ENCODE results near the gene SLC16A8.
"Not testable (repeated sequence)": the region's sequence is repeated elsewhere in the genome, so short reads cannot be mapped to it uniquely, and the experiment has no call there.

The SLC16A8 gene

GRCh38 chr22:38038426-38038825 is 45.6 kb downstream of the SLC16A8 start:
- no peak for TF ChIP-seq CTCF (IDR thresholded peaks at IDR 0.05; ENCODE audit: insufficient read depth, low read length, missing control alignments)
- no peak for DNase-seq (ENCODE audit: low read depth, low spot score)
- no peak overlapping the region for H3K4me3 ChIP-seq (ENCODE audit: low read depth, low read length)
- POLR2A ChIA-PET: no interaction called here
- CTCF ChIA-PET: interaction anchor here (1.4 to 4.8 kb wide), 2 partner anchors 10 to 15 kb away, joined by 4 to 39 read pairs; no protein-coding TSS in a partner anchor

- H3K4me3 ChIP-seq (ENCODE audit: low read depth, low read length); DNase-seq (ENCODE audit: low read depth, low spot score); POLR2A ChIA-PET: not testable (repeated sequence)
- CTCF ChIA-PET: interaction anchor here (1.4 to 4.8 kb wide), 2 partner anchors 11 to 16 kb away, joined by 4 to 39 read pairs; no protein-coding TSS in a partner anchor
Observed at GRCh38 chr22:38037367-38038150, 46.4 kb downstream of the SLC16A8 start.

GRCh38 chr22:38036392-38037062 is 47.5 kb downstream of the SLC16A8 start:
- no peak for TF ChIP-seq CTCF (IDR thresholded peaks at IDR 0.05; ENCODE audit: insufficient read depth, low read length, missing control alignments)
- no peak overlapping the region for H3K4me3 ChIP-seq (ENCODE audit: low read depth, low read length)
- CTCF ChIA-PET: interaction anchor here (0.6 to 4.8 kb wide), 2 partner anchors 17 to 172 kb away, joined by 3 to 39 read pairs; no protein-coding TSS in a partner anchor
- no peak for DNase-seq (ENCODE audit: low read depth, low spot score)
- POLR2A ChIA-PET: no interaction called here

- ChIA-PET CTCF (interaction anchor here (2.3 to 4.8 kb wide), 2 partner anchors 14 to 18 kb away, joined by 8 to 39 read pairs; no protein-coding TSS in a partner anchor), POLR2A (no interaction called here)
- no peak for DNase-seq (ENCODE audit: low read depth, low spot score)
- no peak overlapping the region for H3K4me3 ChIP-seq (ENCODE audit: low read depth, low read length)
- no peak for TF ChIP-seq CTCF (IDR thresholded peaks at IDR 0.05; ENCODE audit: insufficient read depth, low read length, missing control alignments)
Observed at GRCh38 chr22:38035530-38035885, 48.5 kb downstream of the SLC16A8 start.

GRCh38 chr22:38034884-38035529 is 49.0 kb downstream of the SLC16A8 start:
- no peak for DNase-seq (ENCODE audit: low read depth, low spot score)
- no peak overlapping the region for H3K4me3 ChIP-seq (ENCODE audit: low read depth, low read length)
- ChIA-PET POLR2A (no interaction called here), CTCF (interaction anchor here (1.5 to 4.8 kb wide), 3 partner anchors 8 to 18 kb away, joined by 4 to 39 read pairs (median 8); no protein-coding TSS in a partner anchor)
- no peak for TF ChIP-seq CTCF (IDR thresholded peaks at IDR 0.05; ENCODE audit: insufficient read depth, low read length, missing control alignments)

- no peak overlapping the region for H3K4me3 ChIP-seq (ENCODE audit: low read depth, low read length)
- ChIA-PET POLR2A (no interaction called here), CTCF (interaction anchor here (0.7 to 4.8 kb wide), 4 partner anchors 9 to 647 kb away, joined by 4 to 39 read pairs (median 6); partner anchors contain the start of gene TOMM22)
- no peak for TF ChIP-seq CTCF (IDR thresholded peaks at IDR 0.05; ENCODE audit: insufficient read depth, low read length, missing control alignments)
- no peak for DNase-seq (ENCODE audit: low read depth, low spot score)
Observed at GRCh38 chr22:38034278-38034882, 49.6 kb downstream of the SLC16A8 start.
